Fibroblast of upper back skin (primary cell): ENCODE measurements around the gene FCN2.

Experiments used
- DNase-seq: peaks from one replicate; pipeline ENCODE4 v3.0.0-alpha.2; 2013

Gene FCN2

DNA sequence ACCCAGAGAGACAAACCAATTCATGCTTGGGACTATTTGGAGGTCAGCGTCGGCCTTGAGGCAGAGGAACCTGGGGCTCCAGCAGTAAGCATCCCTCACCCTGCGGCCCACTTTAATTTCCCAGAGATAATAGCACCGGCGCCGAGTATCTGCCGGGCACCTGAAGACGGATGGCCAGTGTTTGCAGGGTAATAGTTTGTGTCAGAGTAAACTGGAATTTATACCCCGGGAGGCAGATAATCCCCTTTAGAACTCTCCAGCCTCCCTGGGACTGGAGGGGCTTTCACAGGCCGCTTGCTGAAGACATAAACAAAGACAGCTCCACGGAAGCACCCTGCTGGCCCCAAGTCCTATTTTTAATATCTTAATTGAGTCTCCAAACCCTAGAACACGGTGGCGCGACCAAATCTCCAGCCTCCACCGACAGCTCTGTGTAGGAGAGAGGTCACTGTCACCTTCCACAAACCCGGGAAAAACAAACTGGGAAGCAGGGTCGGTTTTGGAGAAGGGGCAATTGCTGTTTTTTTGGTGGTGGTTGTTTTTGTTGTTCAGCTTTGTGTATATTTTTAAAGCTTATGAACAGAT lies 54.5 kb downstream of the FCN2 start:
- DNase-seq: no peak

DNA sequence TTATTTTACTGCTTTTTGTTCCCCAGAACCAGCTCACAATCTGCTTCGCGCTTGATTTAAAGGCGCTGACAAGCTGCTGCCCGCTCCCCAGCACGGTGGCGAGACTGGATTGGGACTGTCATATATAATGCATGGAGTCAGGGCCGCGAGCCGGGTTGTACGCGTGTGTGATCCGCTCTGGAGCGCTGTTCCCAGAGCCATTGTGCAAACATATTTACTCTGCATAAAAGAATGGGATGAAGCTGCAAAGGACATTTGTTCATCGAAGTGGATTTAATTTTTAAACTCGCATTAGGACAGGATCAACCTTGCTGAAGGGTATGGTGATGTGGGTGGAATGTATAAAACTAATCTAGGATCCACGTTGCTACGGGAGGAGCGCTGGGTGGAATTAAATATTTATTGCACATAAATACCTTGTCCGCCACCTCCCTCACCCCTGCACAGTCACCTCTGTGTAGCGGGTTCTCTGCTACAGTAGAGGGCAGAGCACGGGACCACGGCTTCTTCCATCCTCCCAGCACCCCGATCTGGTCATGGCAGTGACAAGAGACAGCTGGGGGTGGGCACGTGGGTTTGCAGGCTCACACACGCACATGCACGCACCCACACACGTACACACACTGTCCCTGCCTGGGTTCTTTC lies 55.2 kb downstream of the FCN2 start:
- DNase-seq: no peak

DNA sequence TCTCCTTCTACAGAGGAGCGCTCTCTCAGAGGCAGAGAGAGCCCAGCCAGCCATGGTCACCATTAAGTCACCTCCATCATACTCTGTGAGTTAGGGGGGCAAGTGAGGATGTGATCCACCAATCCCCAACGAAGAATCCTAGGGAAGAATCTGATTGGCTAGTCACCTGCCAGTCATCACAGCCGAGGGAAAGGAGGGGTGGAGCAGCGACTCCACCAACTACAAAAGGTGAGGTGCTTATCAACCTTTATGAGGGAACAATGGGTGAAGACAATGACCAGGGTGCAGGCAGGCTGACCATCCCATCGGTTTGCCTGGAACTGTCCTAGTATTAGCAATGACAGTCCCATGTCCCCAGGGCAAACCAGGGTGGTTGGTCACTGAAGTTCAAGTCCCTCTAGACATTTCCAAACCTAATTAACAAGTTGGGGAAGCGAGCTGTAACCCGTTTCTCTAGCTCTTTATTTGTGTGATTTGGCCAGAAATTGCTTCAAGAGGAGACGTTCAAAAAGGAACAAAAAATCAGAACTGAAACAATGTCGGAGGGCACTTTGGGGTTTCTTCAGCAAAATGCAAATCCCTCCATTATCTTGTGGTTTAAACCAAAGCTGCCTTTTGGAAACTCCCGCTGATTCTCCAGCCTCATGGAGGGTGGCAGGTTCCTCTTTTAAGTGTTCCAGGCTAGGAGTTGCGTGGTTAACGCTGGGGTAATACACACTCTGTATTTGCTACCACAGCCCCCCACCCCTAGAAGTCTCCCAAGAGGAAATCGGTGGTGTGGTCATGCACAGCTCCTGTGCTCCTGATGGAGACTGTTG lies 55.9 kb downstream of the FCN2 start:
- DNase-seq: no peak
